Measurements from ENCODE around the gene HAPSTR1. TPM values are rescaled to one million over a fixed set of nuclear protein-coding genes. Genes with fewer than 3 reads are reported as not detected.
A peak's percentile ranks its signal among the peaks of the same experiment; 100 is the strongest.

The HAPSTR1 gene
- total and polyA plus RNA-seq, 2 of the 8 experiments (the other 6 are each of a cell fraction or from before 2014, with no cell fraction given), result 11.9 to 66.1 TPM

DNA sequence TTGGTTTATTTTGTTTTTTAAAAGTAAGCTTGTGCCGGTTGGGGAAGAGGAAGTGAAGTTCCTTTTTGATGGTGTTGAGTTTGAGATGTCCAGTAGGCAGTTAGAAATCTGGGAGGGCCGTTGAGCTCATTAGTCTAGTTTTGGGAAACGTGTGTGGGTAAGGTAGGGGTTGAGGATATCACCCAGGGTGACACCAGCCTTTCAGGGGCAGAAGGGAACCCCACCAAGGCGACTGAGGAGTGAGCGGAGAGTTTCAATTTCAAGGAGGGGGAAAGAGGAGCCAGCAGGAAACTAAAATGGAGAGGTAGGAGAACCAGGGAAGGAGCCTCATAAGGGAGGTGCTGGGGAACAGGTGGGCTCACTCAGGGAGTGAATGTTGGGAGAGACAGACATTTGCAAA lies 22.7 kb downstream of the HAPSTR1 start:
- Histone ChIP-seq H3K56ac (replicated peaks; ENCODE audit: insufficient read length, low read depth, low read length) (no peak overlapping the region), H3K23ac (ENCODE audit: insufficient read length) (no peak overlapping the region), H3K9me3 (ENCODE audit: insufficient read depth in 2 of 2, low read depth in 1 of 2, low read length in 1 of 2) (no peaks in the 10 kb centered on the region), H3K27me3 (replicated peaks in 1 of 4; ENCODE audit: control insufficient read depth in 3 of 4, extremely low read depth in 1 of 4, insufficient read depth in 3 of 4, low read length in 3 of 4) (no peaks in the 10 kb centered on the region), H3K36me3 (ENCODE audit: control insufficient read depth in 2 of 4, insufficient read depth in 4 of 4, low read length in 3 of 4) (peaks cover 0 to 42% (median 14%) of the 10 kb centered on the region in 4 experiments; a peak in 6 of 8 replicates), H2BK12ac (ENCODE audit: low read depth, low read length) (no peak overlapping the region), H2BK5ac (ENCODE audit: low read depth, low read length) (no peak overlapping the region), H4K5ac (ENCODE audit: insufficient read length, low read depth, low read length) (no peak overlapping the region), H2BK120ac (replicated peaks; ENCODE audit: low read depth, low read length) (no peak overlapping the region), H3K4me3 (ENCODE audit: extremely low read depth in 1 of 4, insufficient read depth in 2 of 4, low read depth in 3 of 4, low read length in 4 of 4) (no peak overlapping the region), H2AFZ (ENCODE audit: low read length) (no peak overlapping the region), H3K4ac (replicated peaks; ENCODE audit: insufficient read length, low read depth, low read length) (no peak overlapping the region), H3K14ac (ENCODE audit: insufficient read length) (no peak overlapping the region), H3K4me1 (replicated peaks in 1 of 4; ENCODE audit: control insufficient read depth in 3 of 4, insufficient read depth in 4 of 4, low read length in 3 of 4) (peaks cover 0 to 15% (median 6%) of the 10 kb centered on the region in 4 experiments; a peak in 5 of 7 replicates), H4K91ac (replicated peaks; ENCODE audit: insufficient read length, low read length) (no peak overlapping the region), H3K27ac (ENCODE audit: low read depth, low read length) (peak overlapping the region; percentile 47; the same call in 1 of the 2 replicates), H3K79me2 (ENCODE audit: control insufficient read depth in 1 of 2, insufficient read depth in 2 of 2, low read length in 2 of 2) (peaks cover 4 to 98% of the 10 kb centered on the region in 2 experiments), H3K18ac (ENCODE audit: extremely low read depth, low read length) (no peak overlapping the region), H3K9ac (replicated peaks in 1 of 4; ENCODE audit: extremely low read depth in 1 of 4, low read depth in 3 of 4, low read length in 3 of 4) (no peak overlapping the region), H3K79me1 (ENCODE audit: low read depth, low read length) (peaks cover 3% of the 10 kb centered on the region; the same call in 1 of the 2 replicates), H3K4me2 (ENCODE audit: insufficient read depth in 1 of 2, low read depth in 2 of 2, low read length in 2 of 2) (peak overlapping the region in 1 of 2 experiments; percentile 5; a peak in 1 of 4 replicates), H2AK5ac (ENCODE audit: low read depth, low read length) (no peak overlapping the region), H3K23me2 (ENCODE audit: low read depth, low read length) (no peaks in the 10 kb centered on the region), H2BK15ac (ENCODE audit: low read length) (no peak overlapping the region), H4K8ac (ENCODE audit: extremely low read depth, insufficient read depth, low read length) (no peak overlapping the region), H2BK20ac (ENCODE audit: low read length) (no peak overlapping the region), H4K20me1 (replicated peaks in 1 of 2; ENCODE audit: control insufficient read depth in 1 of 2, insufficient read depth in 2 of 2, low read length in 2 of 2) (peaks cover 22 to 23% of the 10 kb centered on the region in 2 experiments)
- 92% methylated on average over 5 of the region's 5 CpGs; no CpG with 5 or more reads in 1 of the 2 experiments for WGBS, 2 experiments (ENCODE audit: extremely low coverage in 1 of 2, insufficient coverage in 1 of 2, insufficient read length in 1 of 2, insufficient replicate concordance in 2 of 2, low coverage in 1 of 2, low lambda C conversion rate in 2 of 2, missing lambda C conversion rate in 1 of 2)
- ChIA-PET CTCF (ENCODE audit: partially characterized antibody) (interaction anchor here (1.0 to 1.7 kb wide), 5 partner anchors 9 to 106 kb away, joined by 3 to 5 read pairs (median 4); partner anchors contain the start of gene HAPSTR1), POLR2A (ENCODE audit: partially characterized antibody) (interaction anchor here (1.0 to 10.2 kb wide), 6 partner anchors 8 to 652 kb away, joined by 3 to 94 read pairs (median 12); partner anchors contain the start of gene HAPSTR1)
- FAIRE-seq (no peak), DNase-seq (ENCODE audit: low read depth in 1 of 2, low spot score in 2 of 2) (no peak)
- TF ChIP-seq HDAC6 (IDR thresholded peaks at IDR 0.05; ENCODE audit: low read depth, low read length), result no peak
- no peak for TF ChIP-seq CTBP2 (IDR thresholded peaks at IDR 0.05; ENCODE audit: borderline replicate concordance, insufficient read depth, insufficient read length, low read length)
- TF ChIP-seq ASH2L (IDR thresholded peaks at IDR 0.05; ENCODE audit: low read length), result no peak
- no peak for TF ChIP-seq ATF2 (IDR thresholded peaks at IDR 0.05; ENCODE audit: low read length)
- TF ChIP-seq SP2 (IDR thresholded peaks at IDR 0.05; ENCODE audit: low read length), result no peak
- TF ChIP-seq POU5F1 (IDR thresholded peaks at IDR 0.05; ENCODE audit: low read depth, low read length), result no peak
- no peak for TF ChIP-seq CBX8 (IDR thresholded peaks at IDR 0.05; ENCODE audit: borderline replicate concordance, low read depth, low read length)
- TF ChIP-seq RXRA (IDR thresholded peaks at IDR 0.05; ENCODE audit: insufficient read depth, low read depth, low read length), result no peak
- TF ChIP-seq SP1 (IDR thresholded peaks at IDR 0.05; ENCODE audit: low read depth, low read length), result no peak
- no peak for TF ChIP-seq POLR2A (IDR thresholded peaks at IDR 0.05; ENCODE audit: control extremely low read depth in 1 of 2, low read depth in 2 of 2, low read length in 2 of 2)
- no peak for TF ChIP-seq EP300 (IDR thresholded peaks at IDR 0.05; ENCODE audit: borderline replicate concordance in 1 of 2, low read depth in 2 of 2, low read length in 2 of 2)
- no peak for TF ChIP-seq MAX (IDR thresholded peaks at IDR 0.05)

Data from H1 (cell line).